ENCODE results near the gene ARSG. TPM values are rescaled to one million over a fixed set of nuclear protein-coding genes. Genes with fewer than 3 reads are reported as not detected.

The ARSG gene
- total and polyA plus RNA-seq, 2 donors (not counting 1 experiment from before 2014, with no cell fraction given): 5.5 to 18.4 TPM

DNA sequence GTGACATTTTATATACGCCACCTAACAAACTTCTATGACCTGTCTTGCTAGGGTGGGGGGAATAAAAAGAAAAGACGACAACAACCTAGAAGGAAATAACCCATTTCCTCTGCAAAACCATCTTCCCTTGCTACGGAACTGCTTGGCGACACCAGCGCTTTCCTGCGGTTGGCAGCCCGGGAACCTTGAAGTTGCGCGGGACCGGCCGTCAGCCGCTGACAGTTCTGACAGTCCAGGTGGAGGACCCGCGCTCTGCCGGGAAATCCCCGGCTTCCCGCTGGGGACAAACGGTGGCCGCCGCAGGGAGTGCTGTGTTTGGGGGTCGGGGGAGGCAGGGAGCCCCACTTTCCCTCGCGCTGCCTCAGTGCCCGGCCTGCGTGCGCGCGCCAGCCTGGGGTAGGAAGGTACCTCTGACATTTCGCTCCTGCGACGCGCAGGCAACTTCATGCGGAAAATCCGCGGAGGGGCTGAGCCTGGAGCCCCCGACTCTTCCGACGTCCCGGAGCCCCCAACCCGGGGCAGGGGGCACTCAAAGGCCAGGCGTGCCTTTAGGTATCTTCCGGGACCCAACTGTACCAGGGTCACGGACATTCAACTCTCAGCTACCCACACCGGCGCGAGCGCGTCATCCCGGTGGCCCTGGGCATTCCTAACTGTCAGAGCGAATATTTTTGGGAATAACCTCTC, 884 bp upstream of the ARSG start:
- Histone ChIP-seq H3K79me2 (ENCODE audit: control insufficient read depth, insufficient read depth, low read length) (no peaks in the 10 kb centered on the region), H2AFZ (ENCODE audit: insufficient read depth, low read depth, low read length, poor library complexity, severe bottlenecking) (peak overlapping the region; percentile 87), H3K9me3 (ENCODE audit: control extremely low read depth in 1 of 3, control insufficient read depth in 2 of 3, insufficient read depth in 1 of 3, low read length in 2 of 3) (no peaks in the 10 kb centered on the region), H3K36me3 (replicated peaks in 1 of 2; ENCODE audit: control extremely low read depth in 1 of 2, control insufficient read depth in 1 of 2, extremely low read depth in 1 of 2, insufficient read depth in 2 of 2, low read length in 1 of 2) (no peaks in the 10 kb centered on the region), H4K20me1 (ENCODE audit: control insufficient read depth, insufficient read depth, low read length, poor library complexity, severe bottlenecking) (no peaks in the 10 kb centered on the region), H3K4me2 (replicated peaks; ENCODE audit: low read depth, low read length, poor library complexity, severe bottlenecking) (peak overlapping the region; percentile 84), H3K27ac (ENCODE audit: low read length in 2 of 2) (peak overlapping the region; percentile 84 to 89), H3K27me3 (replicated peaks in 1 of 4; ENCODE audit: control extremely low read depth in 1 of 4, control insufficient read depth in 3 of 4, insufficient read depth in 4 of 4, low read length in 3 of 4) (no peaks in the 10 kb centered on the region), H3K4me1 (ENCODE audit: control insufficient read depth in 2 of 2, insufficient read depth in 2 of 2, low read length in 2 of 2) (peaks cover 31 to 43% of the 10 kb centered on the region in 2 donors), H3K4me3 (ENCODE audit: control extremely low read depth in 1 of 5, extremely low read depth in 1 of 5, insufficient read depth in 1 of 5, low read depth in 2 of 5, low read length in 4 of 5) (peak overlapping the region; percentile 53 to 74 (median 64)), H3K9ac (ENCODE audit: low read length) (peak overlapping the region; percentile 84)
- ATAC-seq (ENCODE audit: low read depth) (no peak), DNase-seq (peak; percentile 70)
- peak overlapping the region; percentile 95 for H3K4me3 Mint-ChIP-seq
- H3K27ac Mint-ChIP-seq: peak overlapping the region; percentile 62
- TF ChIP-seq CTCF (IDR thresholded peaks at IDR 0.05): no peak
- no peak for TF ChIP-seq EZH2 (IDR thresholded peaks at IDR 0.05; ENCODE audit: borderline replicate concordance, insufficient read depth, low read depth, low read length, poor library complexity, severe bottlenecking)
- ChIA-PET CTCF (interaction anchor here (0.7 to 7.1 kb wide), 6 partner anchors 26 to 108 kb away, joined by 3 to 40 read pairs (median 3); no protein-coding TSS in a partner anchor), POLR2A (interaction anchor here (0.6 to 2.7 kb wide), 16 partner anchors 10 to 282 kb away, joined by 3 to 20 read pairs (median 5); partner anchors contain the start of genes AMZ2 and PRKAR1A)
- WGBS (ENCODE audit: insufficient coverage): under 1% methylated on average over 49 of the region's 50 CpGs
- intact Hi-C loops (cut with micrococcal nuclease): loop anchor here (2.0 to 10.0 kb wide), 7 partner anchors 28 to 1037 kb away; partner anchors contain the start of genes ABCA5, AMZ2 and PRKAR1A
- H3K9me3 Mint-ChIP-seq (ENCODE audit: insufficient read depth): no peaks in the 10 kb centered on the region
- no peaks in the 10 kb centered on the region for H3K27me3 Mint-ChIP-seq
- H3K4me1 Mint-ChIP-seq: peaks cover 42% of the 10 kb centered on the region

Measured in B cell (primary cell).